RKO (cell line): ENCODE measurements around the gene ACBD3.
A peak's percentile ranks its signal among the peaks of the same experiment; 100 is the strongest.
"Not testable (repeated sequence)": the region's sequence is repeated elsewhere in the genome, so short reads cannot be mapped to it uniquely, and the experiment has no call there.

Experiments
- DNase-seq: peaks from one replicate; pipeline ENCODE4 v3.0.0-alpha.2; 2016; ENCODE audit warnings: low spot score

The ACBD3 gene

DNA sequence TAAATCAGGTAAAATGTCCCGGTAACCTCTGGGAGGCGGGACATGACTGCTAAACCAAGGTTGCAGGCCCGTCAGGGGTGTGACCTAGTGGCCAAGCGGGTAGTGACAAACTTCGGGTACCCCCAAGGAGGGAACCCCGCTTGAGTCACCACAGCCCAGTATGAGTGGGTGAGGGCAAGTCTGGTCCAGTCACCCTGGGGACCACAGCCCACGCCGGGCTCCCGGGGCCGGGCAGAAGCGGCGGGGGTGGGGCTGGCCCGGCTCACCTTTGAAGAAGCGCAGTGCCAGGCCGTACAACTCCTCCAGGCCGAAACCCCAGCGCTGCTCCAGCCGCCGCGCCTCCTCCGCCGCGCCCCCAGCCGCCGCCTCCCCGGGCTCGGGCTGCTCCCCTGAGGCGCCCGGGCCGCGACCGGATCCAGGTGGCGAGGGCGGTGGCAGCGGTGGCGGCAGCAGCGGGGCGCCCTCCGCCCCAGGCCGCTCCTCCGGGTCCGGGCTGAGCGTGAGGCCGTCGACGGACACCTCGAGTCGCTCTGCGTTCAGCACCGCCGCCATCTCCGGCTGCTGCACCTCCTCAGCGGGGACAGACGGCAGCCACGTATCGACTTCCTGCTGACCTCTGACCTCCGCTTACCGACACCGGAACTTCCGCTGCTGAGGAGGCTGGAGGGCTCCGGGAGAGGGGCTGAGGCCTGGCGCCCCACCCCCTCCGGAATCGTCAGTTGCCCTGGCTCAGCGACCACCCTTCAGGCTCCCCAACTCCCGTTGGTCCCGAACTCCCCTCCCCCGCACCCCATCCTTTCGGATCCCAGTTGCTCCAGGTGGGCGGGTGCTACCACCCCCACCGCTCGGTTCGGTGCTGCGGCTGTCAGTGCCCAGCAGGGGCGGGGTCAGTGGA lies at the start of gene ACBD3:
Gene ACBD3, minus strand, starts transcription at position 618 of the 895 bp plus-strand sequence. Its CDS starts 66 bp downstream, at position 552.
- DNase-seq = peak; percentile 90

DNA sequence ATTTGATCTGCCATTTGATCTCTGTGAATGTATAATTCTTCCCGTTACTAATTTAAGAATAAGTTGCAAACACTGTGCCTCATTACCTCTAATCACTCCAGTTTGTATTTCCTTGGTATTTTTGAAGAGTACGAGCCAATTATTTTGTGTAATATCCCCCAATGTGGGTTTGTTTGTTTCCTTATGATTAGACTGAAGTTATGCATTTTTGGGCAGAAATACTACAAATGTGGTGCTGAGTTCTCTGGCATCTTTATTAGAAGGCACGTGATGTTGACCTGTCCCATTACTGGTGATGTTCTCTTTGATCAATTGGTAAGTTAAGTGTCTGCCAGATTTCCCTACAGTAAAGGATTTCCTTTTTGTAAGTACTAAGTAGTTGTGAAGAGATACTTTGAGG lies 47.3 kb upstream of the ACBD3 start:
- DNase-seq = no peak

DNA sequence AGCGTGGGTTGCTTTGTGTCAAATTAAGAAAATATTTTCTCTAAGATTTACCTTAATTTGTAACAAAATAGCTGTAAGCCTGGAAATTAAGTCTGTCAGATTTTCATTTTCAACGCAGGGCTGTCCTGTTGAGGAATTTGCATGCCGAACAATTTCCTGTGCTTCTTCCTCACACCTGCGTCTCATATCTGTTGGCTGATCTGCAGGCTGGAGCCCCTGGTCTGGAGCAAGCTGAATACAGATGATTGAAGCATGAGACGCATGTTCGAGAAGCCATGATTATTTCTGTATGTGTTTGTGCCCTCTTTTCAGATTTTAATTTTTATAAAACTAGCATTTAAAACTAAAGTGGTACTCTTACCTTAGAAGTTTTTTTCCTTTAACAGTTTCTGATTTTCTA lies 46.8 kb upstream of the ACBD3 start:
- no peak for DNase-seq

DNA sequence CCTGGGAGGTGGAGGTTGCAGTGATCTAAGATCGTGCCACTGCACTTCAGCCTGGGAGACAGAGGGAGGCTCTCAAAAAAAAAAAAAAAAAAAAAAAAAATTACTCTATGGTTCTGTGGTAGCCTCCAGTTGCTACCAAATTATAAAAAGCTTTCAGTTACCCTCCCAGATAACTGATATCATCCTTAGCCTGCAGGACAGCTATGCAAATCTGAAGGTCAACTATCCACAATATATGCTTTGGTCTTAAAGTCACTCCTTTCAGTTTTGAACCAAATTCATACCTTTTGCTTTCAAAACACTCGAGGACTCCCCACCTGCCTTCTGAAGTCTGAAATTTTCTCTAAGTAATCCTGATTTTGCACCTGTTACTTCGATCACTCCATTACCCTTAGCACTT lies 40.1 kb upstream of the ACBD3 start:
- DNase-seq = no peak

DNA sequence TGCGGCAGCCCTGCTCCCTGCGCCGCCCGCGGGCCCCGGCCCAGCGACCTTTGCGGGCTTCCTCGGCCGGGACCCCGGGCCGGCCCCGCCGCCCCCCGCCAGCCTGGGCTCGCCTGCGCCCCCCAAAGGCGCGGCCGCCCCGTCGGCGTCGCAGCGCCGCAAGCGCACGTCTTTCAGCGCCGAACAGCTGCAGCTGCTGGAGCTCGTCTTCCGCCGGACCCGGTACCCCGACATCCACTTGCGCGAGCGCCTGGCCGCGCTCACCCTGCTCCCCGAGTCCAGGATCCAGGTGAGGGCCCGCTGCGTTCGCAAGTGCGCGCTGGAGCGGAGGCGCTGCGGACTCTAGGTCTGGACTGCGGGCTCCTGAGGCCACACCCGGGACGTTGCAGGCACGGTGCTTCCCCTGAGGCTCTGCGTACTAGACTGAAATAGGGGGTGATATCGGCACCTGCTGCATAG lies 37.3 kb upstream of the ACBD3 start:
- no peak for DNase-seq

DNA sequence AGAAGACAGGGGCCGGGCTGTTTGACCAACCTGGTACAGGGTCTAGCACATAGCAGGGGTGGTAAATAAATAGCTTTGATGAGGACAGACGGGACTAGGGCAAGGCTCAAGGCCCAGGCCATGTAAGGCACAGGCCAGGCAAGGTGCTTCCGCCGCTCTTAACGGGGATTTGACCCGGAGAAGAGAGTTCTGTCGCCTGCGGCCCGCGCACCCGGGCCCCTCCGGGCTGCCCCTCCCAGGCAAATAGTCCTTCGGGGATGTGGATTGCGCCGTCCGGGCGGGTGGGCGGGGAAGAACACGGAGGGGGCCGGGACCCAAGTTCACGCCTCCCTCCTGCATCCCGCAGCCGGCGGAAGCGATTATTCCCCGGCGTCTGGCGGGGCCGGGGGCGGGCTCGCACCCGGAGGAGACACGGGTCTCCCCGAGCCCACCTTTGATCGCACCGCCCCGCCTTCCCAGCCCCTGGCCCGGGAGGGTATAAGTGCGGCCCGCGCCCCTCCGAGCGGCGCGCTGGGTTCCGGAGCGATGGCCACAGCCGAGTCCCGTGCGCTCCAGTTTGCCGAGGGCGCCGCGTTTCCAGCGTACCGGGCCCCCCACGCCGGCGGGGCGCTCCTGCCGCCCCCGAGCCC lies 36.7 kb upstream of the ACBD3 start, which contains the start of gene MIXL1:
Gene MIXL1, plus strand, starts transcription at position 508 of the 629 bp plus-strand sequence. Its CDS starts 18 bp downstream, at position 526.
- no peak for DNase-seq

DNA sequence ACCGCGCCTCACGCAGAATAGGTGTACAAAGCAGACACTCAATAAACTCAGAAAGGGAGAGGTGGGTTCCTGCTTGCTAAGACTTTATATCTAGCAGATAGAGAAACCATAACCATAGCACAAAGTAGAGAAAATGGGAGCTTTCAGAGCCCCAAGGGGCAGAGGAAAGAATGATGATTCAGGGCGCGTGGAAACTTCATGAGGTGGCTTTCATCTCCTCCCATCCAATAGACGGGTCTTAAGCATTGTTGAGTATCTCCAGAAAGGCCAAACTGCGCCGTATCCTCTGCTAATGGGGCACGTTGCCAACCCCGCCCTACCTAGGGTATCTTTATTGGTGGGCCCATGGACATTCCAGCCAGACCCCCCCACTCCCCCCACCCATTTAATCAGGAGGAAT lies 36.1 kb upstream of the ACBD3 start:
- no peak for DNase-seq

DNA sequence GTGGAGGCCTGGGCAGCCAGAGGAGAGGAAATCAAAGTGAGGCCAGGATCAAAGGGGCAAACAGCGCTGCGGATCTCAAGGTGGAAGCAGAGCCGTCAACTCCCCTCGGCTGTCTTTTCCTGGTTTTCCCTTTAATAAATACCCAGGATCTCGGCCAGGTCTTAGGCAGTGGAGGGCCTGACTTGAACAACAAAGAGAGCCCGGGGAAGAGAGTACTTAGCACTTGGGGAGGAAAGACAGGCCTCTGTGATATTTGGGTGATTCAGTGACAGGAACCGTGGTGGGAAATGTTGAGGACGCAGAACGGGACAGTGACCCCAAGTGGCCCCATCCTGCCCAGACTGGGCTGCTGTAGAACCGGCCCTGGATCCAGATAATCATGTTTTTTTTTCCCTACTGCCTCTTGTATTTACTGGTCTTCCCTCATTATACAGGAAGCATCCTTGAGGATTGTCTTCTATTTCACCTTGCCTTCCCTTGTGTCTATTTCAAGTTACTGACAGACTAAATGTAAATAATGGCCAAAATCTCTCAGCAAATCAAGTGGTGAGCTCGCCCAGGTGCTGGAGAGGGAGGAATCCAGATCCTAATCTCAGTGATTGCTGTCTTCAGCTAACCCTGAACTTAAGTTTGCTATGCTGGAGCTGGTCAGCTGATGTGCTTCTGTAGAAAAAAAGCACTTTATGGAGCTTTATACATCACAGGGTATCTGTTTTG lies 34.1 kb upstream of the ACBD3 start:
- DNase-seq = no peak

DNA sequence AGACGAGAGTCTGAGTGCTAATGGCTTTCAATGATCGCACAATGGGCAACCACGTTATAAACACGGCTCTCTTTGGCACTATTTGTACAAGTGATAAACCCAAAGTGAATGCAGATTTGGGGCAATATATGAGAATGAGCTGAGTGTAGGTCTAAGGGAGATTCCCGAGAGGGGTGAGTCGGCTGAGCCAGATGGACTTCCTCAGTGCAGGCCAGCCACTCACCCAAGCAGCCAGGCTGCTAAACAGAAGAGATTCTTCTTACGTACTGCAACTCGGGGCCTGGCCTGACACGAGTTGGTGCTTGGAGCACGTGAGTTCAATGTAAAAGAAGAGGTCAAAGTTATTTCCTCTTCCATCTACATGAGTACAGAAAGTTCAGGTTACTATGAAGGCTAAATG lies 30.7 kb upstream of the ACBD3 start:
- DNase-seq = no peak

DNA sequence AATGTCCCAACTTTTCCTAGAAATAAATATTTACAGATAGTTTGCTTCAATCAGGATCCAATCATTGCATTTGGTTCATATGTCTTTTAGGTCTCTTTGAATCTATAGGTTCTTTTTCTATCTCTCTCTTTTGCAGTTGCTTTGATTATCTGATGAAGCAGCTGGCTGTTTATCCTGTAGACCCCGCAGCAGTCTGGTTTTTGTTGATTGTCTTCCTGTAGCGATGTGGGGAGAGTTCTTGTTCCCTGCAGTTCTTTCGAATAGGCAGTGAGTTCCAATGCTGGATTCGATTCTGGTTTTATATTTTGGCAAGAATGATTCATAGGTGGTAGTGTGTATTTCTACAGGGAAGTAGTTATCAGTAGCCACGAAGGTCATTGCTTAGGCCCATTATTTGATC lies 29.5 kb upstream of the ACBD3 start:
- no peak for DNase-seq

DNA sequence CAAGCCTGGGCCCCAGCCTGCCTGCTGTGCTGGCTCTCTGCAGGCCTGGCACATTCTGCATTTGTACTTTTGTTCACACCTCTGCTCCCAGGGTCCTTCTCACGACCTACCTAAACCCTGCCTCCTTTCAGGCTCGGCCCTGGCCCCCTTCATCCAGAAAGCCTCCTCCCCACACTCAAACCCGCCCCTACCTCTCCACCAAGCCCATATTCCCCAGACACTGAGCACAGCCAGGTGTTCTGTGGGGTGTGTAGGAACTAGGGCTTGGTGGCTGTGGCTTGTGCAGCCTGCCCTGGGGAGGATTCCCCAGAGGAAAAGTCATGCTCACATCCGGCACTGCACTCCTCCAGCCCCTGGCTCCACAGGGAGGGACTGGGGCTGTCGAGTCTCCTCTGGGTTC lies 28.7 kb upstream of the ACBD3 start:
- DNase-seq = no peak

DNA sequence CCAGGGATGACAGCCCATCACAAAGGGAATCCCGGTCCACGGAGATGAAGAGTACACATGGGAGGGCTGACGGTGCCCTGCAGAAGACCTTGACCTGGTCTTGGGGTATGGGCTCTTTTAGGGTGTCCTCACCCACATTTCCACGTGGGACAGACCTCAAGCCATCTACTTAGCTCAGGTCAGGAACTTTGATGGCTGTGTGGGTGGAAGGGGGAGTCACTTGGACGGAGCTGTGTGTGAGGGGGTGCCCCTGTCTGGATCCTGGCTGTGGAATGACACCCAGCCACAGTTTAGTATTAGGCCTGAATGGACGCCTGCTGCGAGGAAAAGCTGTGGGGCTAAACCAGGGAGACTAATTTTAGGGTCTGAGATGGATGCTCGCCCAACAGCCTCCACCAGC lies 26.0 kb upstream of the ACBD3 start:
- no peak for DNase-seq

DNA sequence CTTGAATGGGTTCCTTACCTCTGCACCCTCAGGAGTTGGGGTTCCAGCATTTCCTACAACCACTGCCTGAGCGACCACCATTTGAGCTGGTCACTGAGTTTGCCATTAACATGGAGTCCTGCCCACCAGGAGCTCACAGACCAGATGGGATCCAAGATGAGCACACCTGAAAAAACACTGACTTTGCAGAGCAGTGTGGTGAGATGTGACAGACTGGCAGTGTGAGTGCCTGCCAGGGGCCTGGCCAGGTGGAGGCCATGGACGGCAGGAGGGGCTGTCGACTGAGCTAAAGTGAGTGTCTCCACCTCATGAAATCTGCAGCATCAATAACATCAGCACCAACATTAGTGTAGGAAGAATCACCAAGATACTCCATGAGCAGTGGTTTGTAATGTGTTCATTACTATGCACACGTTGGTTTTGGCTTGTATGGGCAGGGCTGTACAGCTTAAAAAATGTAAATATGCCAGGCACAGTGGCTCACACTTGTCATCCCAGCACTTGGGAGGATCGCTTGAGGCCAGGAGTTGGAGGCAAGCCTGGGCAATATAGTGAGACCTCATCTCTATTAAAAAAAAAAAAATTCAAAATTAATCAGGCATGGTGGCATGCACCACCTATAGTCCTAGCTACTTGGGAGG lies 24.8 kb upstream of the ACBD3 start:
- DNase-seq = no peak

DNA sequence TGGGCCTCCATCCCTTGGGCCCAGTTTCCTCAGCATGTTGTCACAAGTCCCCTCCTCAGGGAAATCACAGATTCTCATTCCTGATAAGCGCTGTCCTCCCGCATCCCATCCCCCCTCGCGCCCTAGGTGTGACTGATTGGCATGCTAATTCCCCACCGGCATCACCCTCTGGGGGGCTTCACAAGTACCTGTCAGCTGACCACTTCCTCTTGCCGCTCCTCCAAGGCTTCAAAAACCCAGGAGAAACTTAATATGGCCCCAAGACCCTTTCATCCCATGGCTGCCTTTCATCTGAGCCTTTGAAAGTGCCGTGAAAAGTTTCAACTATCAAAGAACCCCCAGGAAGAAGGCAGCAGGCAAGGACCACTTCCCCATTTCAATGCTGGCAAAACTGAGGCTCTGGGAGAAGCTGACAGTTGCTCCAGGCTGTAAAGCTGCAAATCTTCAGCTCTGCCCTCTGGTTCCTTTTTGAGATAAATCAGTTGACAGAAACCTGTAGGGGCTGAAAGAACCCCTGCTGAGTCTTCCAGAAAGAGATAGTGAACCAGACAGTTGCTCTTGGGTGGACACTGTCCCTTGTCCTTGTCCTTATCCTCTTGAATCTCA lies 24.1 kb upstream of the ACBD3 start:
- no peak for DNase-seq

DNA sequence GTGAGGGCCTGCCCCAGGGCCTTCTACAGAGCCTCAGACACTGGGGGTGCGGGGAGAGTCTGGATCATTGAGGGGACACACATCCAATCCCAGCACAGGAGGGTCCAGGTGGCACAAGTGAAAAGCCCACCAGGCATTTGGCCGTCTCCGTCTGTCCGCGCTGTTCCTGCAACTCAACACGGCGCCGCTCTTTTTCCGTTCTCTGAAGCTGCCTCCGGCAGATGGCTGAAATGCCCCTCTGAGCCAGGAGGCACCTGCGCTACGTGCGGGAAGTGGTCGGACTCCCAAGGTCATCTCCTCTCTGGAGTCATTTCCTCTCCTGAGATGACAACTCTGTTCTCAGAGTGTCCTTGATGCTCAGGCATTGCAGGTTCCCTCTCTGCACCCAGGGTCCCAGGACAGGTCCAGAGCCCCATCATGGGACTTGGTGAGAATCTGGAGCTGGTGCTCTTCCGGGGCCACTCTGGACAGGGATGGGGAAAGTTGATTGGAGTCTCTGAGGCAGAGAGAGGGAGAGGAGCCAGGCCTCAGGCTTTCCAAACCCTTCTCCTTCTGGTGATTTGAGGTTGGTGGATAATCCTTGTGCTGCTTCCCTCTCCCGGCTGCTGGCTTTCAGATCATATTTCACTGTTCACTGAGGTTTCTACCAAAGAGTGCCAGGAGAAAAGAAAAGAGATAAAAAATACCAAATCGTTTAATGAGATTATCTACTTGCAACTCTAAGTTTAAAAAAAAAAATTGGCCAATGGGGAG lies 22.9 kb upstream of the ACBD3 start:
- DNase-seq = no peak

DNA sequence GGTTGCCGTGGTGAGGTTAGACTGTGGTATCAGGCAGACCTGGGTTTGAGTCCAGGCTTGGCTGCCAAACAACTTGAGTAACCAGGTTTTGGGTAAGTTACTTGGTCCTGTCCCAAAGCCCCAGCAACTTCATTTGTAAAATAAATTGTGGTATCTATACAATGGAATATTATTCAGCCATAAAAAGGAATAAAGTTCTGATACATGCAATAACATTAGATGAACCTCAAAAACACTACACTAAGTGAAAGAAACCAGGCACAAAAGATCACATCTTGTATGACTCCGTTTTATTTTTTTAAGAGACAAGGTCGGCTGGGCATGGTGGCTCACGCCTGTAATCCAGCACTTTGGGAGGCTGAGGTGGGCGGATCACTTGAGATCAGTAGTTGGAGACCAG lies 20.5 kb upstream of the ACBD3 start:
- DNase-seq = no peak

DNA sequence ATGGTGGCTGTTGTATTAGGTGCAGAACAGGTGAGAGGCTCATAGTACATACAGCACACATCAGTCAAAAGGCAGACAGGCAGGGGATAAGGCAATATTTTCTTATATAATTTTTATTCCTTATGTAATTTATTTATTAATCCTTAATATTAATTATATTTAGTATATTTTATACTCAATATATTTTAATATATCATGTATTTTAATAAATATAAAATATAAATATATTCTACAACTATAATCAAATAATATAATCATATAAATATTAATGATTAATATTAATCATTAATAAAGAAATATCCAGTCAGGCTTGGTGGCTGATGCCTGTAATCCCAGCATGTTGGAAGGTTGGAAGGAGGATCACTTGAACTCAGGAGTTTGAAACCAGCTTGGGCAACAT lies 17.7 kb upstream of the ACBD3 start:
- no peak for DNase-seq

DNA sequence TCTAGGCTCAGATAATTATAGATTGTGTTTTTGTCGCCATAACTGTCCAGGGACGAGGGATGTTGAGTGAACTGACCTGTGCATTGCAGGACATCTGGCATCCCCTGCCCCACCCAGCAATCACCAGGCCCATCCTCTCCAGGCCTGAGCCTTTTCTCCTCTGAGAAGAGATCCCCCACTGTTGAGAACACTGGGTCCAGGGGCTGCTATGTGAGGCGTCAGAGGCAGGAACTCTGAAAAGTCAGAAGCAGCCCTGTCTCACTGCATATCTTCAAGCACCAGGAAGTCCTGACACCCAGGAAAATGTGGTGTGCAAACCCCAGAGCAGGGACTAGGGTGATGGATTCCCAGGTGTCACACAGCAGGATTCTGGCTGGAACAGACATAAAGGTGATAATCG lies 17.1 kb upstream of the ACBD3 start:
- no peak for DNase-seq

DNA sequence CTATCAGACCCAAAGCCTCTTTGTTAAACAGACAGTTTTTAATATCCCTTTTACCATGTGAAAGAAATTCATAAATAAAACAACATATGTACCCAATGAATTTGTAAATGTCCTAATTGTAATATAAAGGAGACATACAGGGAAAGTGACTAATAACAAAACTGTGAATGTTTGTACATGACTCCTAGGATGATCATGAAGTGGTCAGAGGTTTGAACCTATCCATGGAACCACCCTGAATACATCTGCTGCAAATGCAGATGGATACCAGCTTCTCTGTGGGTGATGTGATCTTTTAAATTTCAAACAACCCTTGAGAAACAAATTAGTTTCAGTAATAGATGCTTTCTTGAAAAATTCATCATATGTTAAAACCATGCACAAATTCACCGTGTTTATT lies 16.7 kb upstream of the ACBD3 start:
- DNase-seq = no peak

DNA sequence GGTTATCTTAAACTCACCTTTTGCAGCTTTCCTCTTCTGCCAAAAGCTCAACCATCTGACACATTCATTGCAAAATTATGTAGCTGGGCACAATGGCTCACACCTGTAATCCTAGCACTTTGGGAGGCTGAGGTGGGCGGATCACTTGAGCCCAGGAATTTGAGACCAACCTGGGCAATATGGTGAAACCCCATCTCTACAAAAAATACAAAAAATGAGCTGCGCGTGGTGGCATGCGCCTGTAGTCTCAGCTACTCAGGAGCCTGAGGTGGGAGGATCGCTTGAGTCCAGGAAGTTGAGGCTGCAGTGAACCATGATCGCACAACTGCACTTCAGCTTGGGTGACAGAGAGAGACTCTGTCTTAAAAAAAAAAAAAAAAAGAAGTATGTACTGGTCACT lies 16.1 kb upstream of the ACBD3 start:
- not testable (repeated sequence) for DNase-seq

DNA sequence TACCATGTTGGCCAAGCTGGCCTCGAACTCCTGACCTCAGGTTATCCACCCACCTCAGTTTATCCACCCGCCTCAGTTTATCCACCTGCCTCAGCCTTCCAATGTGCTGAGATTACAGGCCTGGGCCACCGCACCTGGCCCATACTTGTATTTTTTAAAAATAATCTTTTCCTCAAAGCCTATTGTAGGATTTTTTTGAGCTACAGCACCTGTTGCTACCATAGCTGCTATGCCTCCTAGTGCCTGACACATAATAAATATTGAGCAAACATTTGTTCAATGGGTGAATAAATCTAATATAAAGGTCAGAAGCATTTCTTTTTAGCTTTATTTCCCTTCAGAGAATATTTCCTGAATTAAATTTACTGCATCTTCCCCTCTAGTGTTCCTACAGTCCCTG lies 15.7 kb upstream of the ACBD3 start:
- no peak for DNase-seq
